Central memory CD4-positive, alpha-beta T cell (primary cell): Measurements from ENCODE around the gene SCFD2.

Experiments
- DNase-seq: peaks from one replicate; pipeline ENCODE4 v3.0.0; 2022

The SCFD2 gene

GRCh38 chr4:52979821-52980590 lies 385.9 kb downstream of the SCFD2 start:
- no peak for DNase-seq

DNA sequence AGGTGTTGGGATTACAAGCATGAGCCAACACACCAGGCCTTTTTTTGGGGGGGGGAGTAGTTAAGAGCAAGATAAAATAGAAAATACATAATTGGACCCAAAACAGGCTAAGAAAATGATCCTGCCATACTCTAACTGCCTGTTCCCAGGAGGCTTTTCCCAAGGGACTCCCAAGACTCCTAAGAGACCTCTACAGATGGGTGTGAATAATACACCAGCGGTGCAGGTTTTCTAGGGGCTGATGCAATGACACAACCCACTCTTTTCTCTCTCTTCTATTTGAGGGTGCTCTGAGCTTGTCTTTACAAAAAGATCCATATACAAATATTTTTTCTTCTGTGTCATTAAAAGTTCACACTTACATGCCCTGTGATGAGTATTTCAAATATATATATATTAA lies 386.8 kb downstream of the SCFD2 start:
- DNase-seq = no peak

DNA sequence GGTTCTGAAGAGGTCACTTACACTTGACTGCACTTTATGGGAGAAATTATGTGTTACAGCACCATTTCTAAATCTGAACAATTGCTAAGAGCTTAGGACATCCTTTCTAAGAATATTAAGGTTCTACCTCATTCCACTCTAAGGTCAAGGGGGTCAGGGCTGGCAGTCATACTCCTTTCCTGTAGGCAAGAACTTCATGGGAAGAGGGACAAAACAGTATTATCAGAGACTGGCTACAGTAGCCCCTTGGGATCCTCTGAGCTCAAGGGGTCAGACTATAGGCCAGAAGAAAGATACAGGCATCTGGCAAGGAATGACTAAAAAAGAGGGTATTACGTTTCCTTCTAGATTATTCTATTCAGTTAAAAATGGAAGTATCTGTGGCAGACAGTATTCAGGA lies 388.6 kb downstream of the SCFD2 start:
- no peak for DNase-seq

DNA sequence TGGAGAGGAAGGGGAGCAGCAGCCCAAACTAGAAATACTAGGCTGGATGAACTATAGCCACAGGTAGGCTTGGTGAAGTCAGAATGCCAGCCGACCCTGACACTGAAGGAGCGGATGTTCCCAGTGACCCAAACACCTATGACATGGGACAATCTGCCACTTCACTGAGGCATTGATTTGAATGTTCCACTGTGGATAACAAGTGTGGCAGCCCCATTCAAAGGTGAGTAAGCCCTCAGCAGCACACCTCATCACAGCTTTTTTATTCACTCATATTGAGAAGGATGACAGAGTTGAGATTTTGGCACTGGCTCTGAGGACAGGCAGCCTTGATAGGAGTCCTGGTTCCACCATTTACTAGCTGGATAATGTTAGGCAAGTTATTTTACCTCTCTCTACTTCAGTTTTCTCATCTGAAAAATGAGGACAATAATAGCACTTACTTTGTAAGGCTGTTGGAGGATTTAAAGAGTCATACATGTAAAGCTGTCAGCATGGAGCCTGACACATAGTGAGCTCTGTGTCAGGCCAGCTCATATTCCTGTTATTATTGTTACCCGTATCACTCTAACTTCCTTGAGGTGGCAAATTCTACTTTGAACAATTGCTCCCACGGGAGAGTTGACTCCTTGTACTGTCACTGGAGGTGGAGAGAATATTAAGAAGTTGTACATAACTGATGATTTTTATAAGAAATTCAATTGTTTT lies 389.2 kb downstream of the SCFD2 start:
- no peak for DNase-seq

- no peak for DNase-seq
Measured at GRCh38 chr4:52968691-52969090, 397.2 kb downstream of the SCFD2 start.

- no peak for DNase-seq
Measured at GRCh38 chr4:52968241-52968640, 397.6 kb downstream of the SCFD2 start.

- DNase-seq = no peak
Measured at GRCh38 chr4:52966781-52967180, 399.1 kb downstream of the SCFD2 start.

DNA sequence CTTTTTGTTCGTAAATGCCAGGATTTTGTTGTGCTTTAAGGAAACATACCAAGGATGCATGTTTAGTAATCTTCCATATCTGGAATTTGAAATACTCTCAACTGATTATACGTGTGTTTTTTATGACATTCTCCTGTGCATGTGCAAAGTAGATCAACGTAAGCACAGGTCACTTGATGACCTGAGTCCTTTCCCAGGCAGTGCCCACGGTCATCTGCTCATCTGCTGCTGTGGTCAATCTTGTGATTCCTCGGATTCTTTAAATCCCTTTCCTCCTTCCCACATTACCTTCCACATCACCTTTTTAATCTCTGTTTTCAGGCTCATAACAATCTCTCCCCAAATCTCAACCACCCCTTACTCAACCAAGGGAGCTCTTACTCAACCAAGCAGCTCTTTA lies 399.7 kb downstream of the SCFD2 start:
- DNase-seq = no peak

- DNase-seq = no peak
Measured at GRCh38 chr4:52964561-52965101, 401.2 kb downstream of the SCFD2 start.

DNA sequence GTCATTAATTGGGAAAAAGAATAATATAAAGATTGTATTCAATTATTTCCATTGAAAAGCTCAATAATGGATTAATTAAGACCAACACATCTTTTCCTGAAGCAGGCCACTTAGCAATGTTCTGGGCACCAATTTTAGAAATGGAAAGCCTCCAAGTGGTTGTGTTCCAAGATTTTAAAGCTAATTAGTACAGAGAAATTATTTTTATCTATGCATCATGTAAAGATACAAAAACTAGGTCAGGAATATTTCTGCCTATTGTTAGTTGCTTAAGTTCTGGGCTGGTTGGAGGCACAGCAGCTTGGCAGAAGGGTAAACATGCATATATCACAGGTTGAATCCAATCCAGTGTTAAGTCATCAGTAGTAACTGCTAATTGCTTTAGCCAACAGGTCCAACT lies 401.9 kb downstream of the SCFD2 start:
- no peak for DNase-seq

DNA sequence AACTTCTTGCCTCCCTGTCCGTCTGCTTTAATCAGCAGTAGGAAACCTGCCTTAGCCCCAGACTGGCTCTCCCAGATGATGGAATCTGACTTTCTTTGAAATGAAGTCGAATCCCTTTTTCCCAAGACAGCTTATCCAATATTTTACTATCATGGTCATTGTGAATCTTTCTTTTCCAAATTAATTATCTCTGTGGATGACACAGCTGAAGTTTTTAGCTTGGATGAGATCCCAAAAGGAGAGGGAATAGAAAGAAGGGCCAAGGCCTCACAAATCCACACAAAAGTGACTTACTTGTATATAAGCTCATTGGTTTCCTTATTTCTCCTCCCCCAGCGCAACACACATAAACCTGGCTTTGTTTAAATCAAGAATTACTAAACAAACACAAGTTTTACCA lies 403.1 kb downstream of the SCFD2 start:
- no peak for DNase-seq

DNA sequence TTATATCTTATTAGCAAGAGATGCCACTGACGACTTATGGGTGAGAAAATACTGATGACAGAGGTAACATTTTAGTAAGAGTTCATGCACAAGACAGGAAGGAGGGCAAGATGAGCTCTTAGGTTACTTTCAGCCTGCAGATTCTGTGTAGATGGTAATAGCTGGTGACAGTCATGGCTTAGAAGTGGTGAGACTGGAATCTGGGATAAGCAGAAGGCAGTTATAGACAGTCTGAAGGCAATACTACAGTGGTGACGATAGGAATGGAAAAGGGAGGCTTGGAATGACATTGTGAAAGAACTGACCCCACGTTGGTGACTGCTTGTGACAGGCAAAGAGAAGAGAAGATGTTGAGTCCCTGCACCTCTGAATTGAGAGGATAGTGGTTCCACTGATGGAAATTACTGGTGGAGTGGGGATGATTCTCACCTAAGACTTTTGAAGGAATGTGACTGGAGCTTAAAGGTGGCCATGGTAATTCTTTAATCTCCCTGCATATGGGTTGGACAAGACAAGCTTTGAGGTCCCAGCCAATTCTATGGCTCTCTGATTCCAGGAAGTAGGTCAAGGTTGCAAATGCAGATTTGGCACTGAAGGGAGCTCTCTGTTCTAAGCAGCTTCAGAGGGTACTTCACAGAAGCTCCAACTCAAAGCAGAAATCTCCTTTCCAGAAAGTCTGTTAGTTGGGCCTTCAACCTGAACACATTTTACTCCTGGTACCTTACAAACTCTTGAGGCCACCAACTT lies 404.0 kb downstream of the SCFD2 start:
- DNase-seq = no peak

DNA sequence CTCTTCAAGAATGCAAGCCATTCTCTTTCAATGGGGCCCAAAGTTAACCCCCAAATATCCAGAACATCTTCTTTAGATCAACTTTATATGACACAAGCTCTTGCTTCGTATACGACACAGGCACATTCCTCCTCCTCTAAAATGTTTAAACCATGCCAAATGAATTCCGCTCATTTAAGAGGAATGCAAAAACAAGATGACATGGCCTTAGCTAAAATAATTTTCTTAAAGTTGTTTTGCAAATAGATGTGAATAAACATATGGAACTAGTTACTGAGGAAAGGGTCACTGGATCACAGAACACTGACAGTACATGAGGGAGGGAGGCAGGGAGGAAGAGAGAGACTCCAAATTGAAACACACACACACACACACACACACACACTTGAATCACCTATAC lies 406.3 kb downstream of the SCFD2 start:
- no peak for DNase-seq

- DNase-seq = no peak
Measured at GRCh38 chr4:52957835-52958631, 407.8 kb downstream of the SCFD2 start.

- no peak for DNase-seq
Measured at GRCh38 chr4:52957220-52957686, 408.6 kb downstream of the SCFD2 start.

DNA sequence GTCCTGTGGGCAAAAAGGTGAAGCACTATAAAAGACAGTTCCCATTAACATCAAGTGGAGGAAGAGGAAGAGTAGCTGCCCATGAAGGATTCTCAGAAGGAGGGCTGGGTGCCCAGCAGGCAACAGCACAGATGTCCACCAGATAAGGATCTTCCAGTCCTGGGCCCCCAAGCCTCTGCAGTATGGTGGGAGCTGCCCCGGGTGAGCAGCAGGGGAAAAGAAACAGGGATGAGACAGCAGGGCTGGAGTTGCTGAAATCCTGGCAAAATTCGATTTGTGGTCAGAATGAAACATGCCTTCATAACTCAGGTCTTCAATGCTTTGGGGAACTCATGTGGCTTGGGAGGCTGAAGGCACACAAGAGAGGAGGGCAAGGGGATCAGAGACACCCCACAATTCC lies 409.2 kb downstream of the SCFD2 start:
- DNase-seq = no peak

- DNase-seq = no peak
Measured at GRCh38 chr4:52954560-52955170, 411.2 kb downstream of the SCFD2 start.

DNA sequence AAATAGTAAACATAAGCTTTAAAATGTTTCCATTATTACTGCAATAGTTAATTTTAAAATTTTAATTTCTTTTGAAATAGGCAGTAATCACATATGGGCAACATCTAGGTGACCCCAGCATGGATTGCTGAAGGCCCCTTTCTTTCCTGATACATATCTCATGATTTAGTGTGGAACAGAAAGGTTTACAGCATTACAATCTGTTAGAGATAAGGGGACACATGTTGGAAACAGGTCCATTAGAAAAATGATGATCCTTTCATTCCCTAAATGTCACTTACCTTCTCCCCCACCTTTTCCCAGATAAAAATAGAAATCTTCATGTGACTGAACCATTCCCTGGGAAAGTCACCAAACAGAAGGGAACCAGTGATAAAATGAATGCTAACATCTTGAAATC lies 413.3 kb downstream of the SCFD2 start:
- no peak for DNase-seq

DNA sequence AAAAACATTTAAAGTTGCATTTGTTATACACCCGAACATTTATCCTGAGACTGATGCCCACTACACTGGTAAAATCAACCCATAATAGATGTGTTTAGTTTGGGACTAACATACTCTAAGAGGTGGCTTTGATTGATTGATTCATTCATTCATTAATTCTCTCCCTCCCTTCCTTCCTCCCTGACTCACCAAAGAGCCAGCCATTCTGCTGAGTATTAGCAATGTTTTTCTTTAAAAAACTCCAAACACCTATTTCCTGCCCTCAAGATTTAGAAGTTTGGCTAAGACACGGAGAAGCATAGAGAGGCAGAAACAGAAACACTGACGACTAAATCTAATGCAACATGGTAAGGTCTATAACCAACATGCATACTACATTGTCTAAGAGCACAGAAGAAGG lies 414.8 kb downstream of the SCFD2 start:
- DNase-seq = no peak

GRCh38 chr4:52950226-52950625 lies 415.6 kb downstream of the SCFD2 start:
- no peak for DNase-seq

- no peak for DNase-seq
Measured at GRCh38 chr4:52949336-52949735, 416.5 kb downstream of the SCFD2 start.

GRCh38 chr4:52948057-52948423 lies 417.8 kb downstream of the SCFD2 start:
- no peak for DNase-seq
